ENCODE data around the gene CDIPT. TPM values are rescaled to one million over a fixed set of nuclear protein-coding genes. Genes with fewer than 3 reads are reported as not detected.
A peak's percentile ranks its signal among the peaks of the same experiment; 100 is the strongest.

CDIPT gene
- polyA plus RNA-seq, 1 experiment = 89.9 TPM

- DNase-seq (ENCODE audit: low read depth, low spot score) = no peak
- no peak for TF ChIP-seq CTCF (IDR thresholded peaks at IDR 0.05; ENCODE audit: low read depth, low read length)
- H3K9me3 ChIP-seq (ENCODE audit: control insufficient read depth, insufficient read depth, low read length) = no peaks in the 10 kb centered on the region; the same call in 1 of the 2 replicates
- H3K27ac ChIP-seq (ENCODE audit: low read depth, low read length) = peak overlapping the region; percentile 47
- ChIA-PET CTCF (interaction anchor here (0.6 to 3.3 kb wide), 2 partner anchors 9 to 258 kb away, joined by 5 to 30 read pairs; no protein-coding TSS in a partner anchor), POLR2A (interaction anchor here (0.8 to 1.0 kb wide), 3 partner anchors 10 to 32 kb away, joined by 3 to 6 read pairs (median 5); no protein-coding TSS in a partner anchor)
- no peak overlapping the region for H3K4me3 ChIP-seq (ENCODE audit: low read depth, low read length)
- H3K27me3 ChIP-seq (ENCODE audit: control insufficient read depth, insufficient read depth, low read length) = no peaks in the 10 kb centered on the region
Measured at GRCh38 chr16:29857133-29857760, 5.8 kb downstream of the CDIPT start.

GRCh38 chr16:29854520-29855100, 8.4 kb downstream of the CDIPT start:
- CTCF ChIA-PET = interaction anchor here (0.5 kb wide), 1 partner anchor 70 kb away, joined by 3 read pairs; no protein-coding TSS in a partner anchor
- POLR2A ChIA-PET = interaction anchor here (0.8 kb wide), 1 partner anchor 10 kb away, joined by 3 read pairs; no protein-coding TSS in a partner anchor
- H3K27ac ChIP-seq (ENCODE audit: low read depth, low read length) = no peak overlapping the region
- no peaks in the 10 kb centered on the region; the same call in 1 of the 2 replicates for H3K9me3 ChIP-seq (ENCODE audit: control insufficient read depth, insufficient read depth, low read length)
- no peak overlapping the region for H3K4me3 ChIP-seq (ENCODE audit: low read depth, low read length)
- TF ChIP-seq CTCF (IDR thresholded peaks at IDR 0.05; ENCODE audit: low read depth, low read length) = no peak
- no peaks in the 10 kb centered on the region for H3K27me3 ChIP-seq (ENCODE audit: control insufficient read depth, insufficient read depth, low read length)
- no peak for DNase-seq (ENCODE audit: low read depth, low spot score)

- H3K27ac ChIP-seq (ENCODE audit: low read depth, low read length) = peak overlapping the region; percentile 39
- H3K4me3 ChIP-seq (ENCODE audit: low read depth, low read length) = no peak overlapping the region
- DNase-seq (ENCODE audit: low read depth, low spot score) = no peak
- TF ChIP-seq CTCF (IDR thresholded peaks at IDR 0.05; ENCODE audit: low read depth, low read length) = no peak
- CTCF ChIA-PET = no interaction called here
- no peaks in the 10 kb centered on the region for H3K9me3 ChIP-seq (ENCODE audit: control insufficient read depth, insufficient read depth, low read length)
- POLR2A ChIA-PET = interaction anchor here (1.1 kb wide), 1 partner anchor 11 kb away, joined by 4 read pairs; no protein-coding TSS in a partner anchor
- H3K27me3 ChIP-seq (ENCODE audit: control insufficient read depth, insufficient read depth, low read length) = no peaks in the 10 kb centered on the region
Measured at GRCh38 chr16:29852654-29853053, 10.4 kb downstream of the CDIPT start.

- ChIA-PET CTCF (interaction anchor here (1.3 to 1.4 kb wide), 2 partner anchors 44 to 150 kb away, joined by 6 to 10 read pairs; no protein-coding TSS in a partner anchor), POLR2A (no interaction called here)
- DNase-seq (ENCODE audit: low read depth, low spot score) = no peak
- Histone ChIP-seq H3K27ac (ENCODE audit: low read depth, low read length) (no peak overlapping the region), H3K9me3 (ENCODE audit: control insufficient read depth, insufficient read depth, low read length) (no peaks in the 10 kb centered on the region), H3K27me3 (ENCODE audit: control insufficient read depth, insufficient read depth, low read length) (no peaks in the 10 kb centered on the region), H3K4me3 (ENCODE audit: low read depth, low read length) (no peak overlapping the region)
- TF ChIP-seq CTCF (IDR thresholded peaks at IDR 0.05; ENCODE audit: low read depth, low read length) = no peak
Measured at GRCh38 chr16:29850998-29851397, 12.0 kb downstream of the CDIPT start.

- H3K27me3 ChIP-seq (ENCODE audit: control insufficient read depth, insufficient read depth, low read length) = no peaks in the 10 kb centered on the region
- H3K4me3 ChIP-seq (ENCODE audit: low read depth, low read length) = no peak overlapping the region
- H3K9me3 ChIP-seq (ENCODE audit: control insufficient read depth, insufficient read depth, low read length) = no peaks in the 10 kb centered on the region
- no peak for DNase-seq (ENCODE audit: low read depth, low spot score)
- TF ChIP-seq CTCF (IDR thresholded peaks at IDR 0.05; ENCODE audit: low read depth, low read length) = no peak
- H3K27ac ChIP-seq (ENCODE audit: low read depth, low read length) = no peak overlapping the region
- POLR2A ChIA-PET = no interaction called here
- CTCF ChIA-PET = interaction anchor here (0.7 to 2.9 kb wide), 18 partner anchors 9 to 163 kb away, joined by 3 to 45 read pairs (median 8); partner anchors contain the start of genes ASPHD1, MAZ, MVP and PAGR1
Measured at GRCh38 chr16:29849505-29849904, 13.5 kb downstream of the CDIPT start.

All from AG04450 (cell line).